OCI-LY1 (cell line): Measurements from ENCODE around the gene GTF3A.

Experiments
- H2AFZ ChIP-seq: fragments of 200-600 bp; sonication (generic), shearing (Covaris generic); 2 replicates; pipeline ENCODE4 v1.6.0; 2014; ENCODE audit warnings: antibody characterized with exemption, mild to moderate bottlenecking, low read length
- H3F3A ChIP-seq: fragments of 200-600 bp; sonication (generic), shearing (Covaris generic); 2 replicates; pipeline ENCODE4 v1.6.0; 2014; ENCODE audit warnings: mild to moderate bottlenecking, antibody characterized with exemption, low read length, moderate library complexity; ENCODE audit not compliant: insufficient read depth
- H3K27ac ChIP-seq: fragments of 200-600 bp; sonication (generic); 2 replicates; pipeline ENCODE4 v1.5.1; 2014; ENCODE audit warnings: low read length, mixed run types, mild to moderate bottlenecking, low read depth; ENCODE audit not compliant: poor library complexity, severe bottlenecking
- H3K27me3 ChIP-seq: fragments of 200-600 bp; sonication (generic); 2 replicates; pipeline ENCODE4 v1.6.0; 2014; ENCODE audit warnings: antibody characterized with exemption, mild to moderate bottlenecking, low read length, moderate library complexity; ENCODE audit not compliant: insufficient read depth
- H3K36me3 ChIP-seq: fragments of 200-600 bp; sonication (generic); 2 replicates; pipeline ENCODE4 v1.6.1; 2014; ENCODE audit warnings: mild to moderate bottlenecking, antibody characterized with exemption, low read length, moderate library complexity, mixed read lengths; ENCODE audit not compliant: insufficient read depth
- H3K4me1 ChIP-seq: fragments of 200-600 bp; sonication (generic); 2 replicates; pipeline ENCODE4 v1.5.1; 2014; ENCODE audit warnings: mild to moderate bottlenecking, low read length, moderate library complexity; ENCODE audit not compliant: insufficient read depth, severe bottlenecking
- H3K4me2 ChIP-seq: fragments of 200-600 bp; sonication (generic), shearing (Covaris generic); 2 replicates; pipeline ENCODE4 v1.6.1; 2014; ENCODE audit warnings: low read length
- H3K4me3 ChIP-seq: fragments of 200-600 bp; sonication (generic); 2 replicates; pipeline ENCODE4 v1.5.1; 2014; ENCODE audit warnings: low read length, low read depth, mild to moderate bottlenecking, mixed read lengths; ENCODE audit not compliant: poor library complexity, severe bottlenecking
- H3K79me2 ChIP-seq: fragments of 200-600 bp; shearing (Covaris generic); 2 replicates; pipeline ENCODE4 v1.6.1; 2016; ENCODE audit warnings: mixed run types, low read length, mixed read lengths; ENCODE audit not compliant: insufficient read depth
- H3K9ac ChIP-seq: fragments of 200-600 bp; sonication (generic), shearing (Covaris generic); 2 replicates; pipeline ENCODE4 v1.6.1; 2014; ENCODE audit warnings: mild to moderate bottlenecking, low read length, mixed read lengths
- H3K9me2 ChIP-seq: fragments of 200-600 bp; sonication (generic), shearing (Covaris generic); 2 replicates; pipeline ENCODE4 v1.6.1; 2014; ENCODE audit warnings: low read depth, mild to moderate bottlenecking, low read length, mixed read lengths
- H3K9me3 ChIP-seq: fragments of 200-600 bp; shearing (Covaris generic); 2 replicates; pipeline ENCODE4 v1.6.1; 2014; ENCODE audit warnings: low read length, mixed read lengths
- H4K20me1 ChIP-seq: fragments of 200-600 bp; sonication (generic), shearing (Covaris generic); 2 replicates; pipeline ENCODE4 v1.6.0; 2016; ENCODE audit warnings: mild to moderate bottlenecking, low read length; ENCODE audit not compliant: insufficient read depth
- CTCF ChIP-seq: fragments of 200-600 bp; sonication (generic), shearing (Covaris generic); IDR thresholded peaks from 2 replicates; pipeline ENCODE4 v1.5.1; 2017; ENCODE audit warnings: mild to moderate bottlenecking, antibody characterized with exemption, low read length, moderate library complexity, mixed read lengths
- EZH2 ChIP-seq: fragments of 200-600 bp; sonication (generic), shearing (Covaris generic); IDR thresholded peaks from 2 replicates; pipeline ENCODE4 v1.8.0; 2017; ENCODE audit warnings: borderline replicate concordance, mixed run types, mild to moderate bottlenecking, antibody characterized with exemption, low read length, moderate library complexity, mixed read lengths

The GTF3A gene

GRCh38 chr13:27401210-27401609 is 23.2 kb upstream of the GTF3A start:
- no peak for TF ChIP-seq EZH2
- TF ChIP-seq CTCF: no peak
- H3K4me2 ChIP-seq: no peak overlapping the region
- H3K27ac ChIP-seq: no peak overlapping the region
- H3K27me3 ChIP-seq: no peaks in the 10 kb centered on the region; the same call in 1 of the 2 replicates
- no peaks in the 10 kb centered on the region for H4K20me1 ChIP-seq
- H3K4me1 ChIP-seq: peaks cover 5% of the 10 kb centered on the region
- no peaks in the 10 kb centered on the region for H3K9me3 ChIP-seq
- no peaks in the 10 kb centered on the region for H3K9me2 ChIP-seq
- no peaks in the 10 kb centered on the region for H3F3A ChIP-seq
- H2AFZ ChIP-seq: no peak overlapping the region
- no peak overlapping the region for H3K9ac ChIP-seq
- no peak overlapping the region for H3K4me3 ChIP-seq
- H3K79me2 ChIP-seq: no peaks in the 10 kb centered on the region
- H3K36me3 ChIP-seq: no peaks in the 10 kb centered on the region

GRCh38 chr13:27403203-27403678 is 21.2 kb upstream of the GTF3A start:
- no peaks in the 10 kb centered on the region for H3K9me3 ChIP-seq
- H3K9ac ChIP-seq: no peak overlapping the region
- TF ChIP-seq CTCF: no peak
- TF ChIP-seq EZH2: no peak
- no peaks in the 10 kb centered on the region; the same call in 1 of the 2 replicates for H3K27me3 ChIP-seq
- H3K4me1 ChIP-seq: peaks cover 5% of the 10 kb centered on the region
- no peak overlapping the region for H2AFZ ChIP-seq
- no peak overlapping the region for H3K4me2 ChIP-seq
- no peaks in the 10 kb centered on the region for H3K79me2 ChIP-seq
- no peak overlapping the region for H3K27ac ChIP-seq
- no peaks in the 10 kb centered on the region for H3K9me2 ChIP-seq
- no peak overlapping the region for H3K4me3 ChIP-seq
- no peaks in the 10 kb centered on the region for H4K20me1 ChIP-seq
- H3K36me3 ChIP-seq: no peaks in the 10 kb centered on the region
- no peaks in the 10 kb centered on the region for H3F3A ChIP-seq

DNA sequence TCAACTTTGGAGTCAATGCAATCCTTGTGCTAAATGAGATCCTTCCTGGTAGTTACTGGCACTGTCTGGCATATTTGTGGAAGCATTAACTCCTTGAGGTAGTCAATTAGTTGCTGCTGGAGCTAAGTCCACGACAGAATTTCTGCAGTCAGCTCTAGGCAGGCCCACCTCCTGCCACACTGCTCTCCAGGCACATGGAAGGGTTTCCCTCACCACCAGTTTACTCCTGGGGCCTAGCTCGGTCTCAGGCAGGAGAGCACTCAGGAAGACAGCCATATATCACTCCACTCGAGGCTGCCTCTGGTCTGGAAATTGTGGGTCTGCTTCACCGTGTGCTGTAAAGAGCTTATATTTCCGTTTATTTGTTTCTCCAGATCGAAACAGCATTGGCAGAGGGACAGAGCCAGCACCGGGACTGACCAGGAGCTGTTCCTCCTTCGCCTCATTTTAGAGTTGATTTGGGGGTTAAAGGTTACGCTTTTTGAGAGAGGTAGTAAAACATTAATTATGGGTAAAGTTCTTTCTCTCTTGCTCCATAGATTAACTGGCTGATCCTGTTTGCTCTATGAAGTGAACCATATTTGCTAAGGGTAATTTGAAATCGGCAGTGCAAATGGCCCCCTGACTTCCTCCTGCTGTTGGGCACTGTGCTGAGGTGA is 20.6 kb upstream of the GTF3A start:
- Histone ChIP-seq H3K9me2 (no peaks in the 10 kb centered on the region), H2AFZ (no peak overlapping the region), H3K4me1 (peaks cover 5% of the 10 kb centered on the region), H4K20me1 (no peaks in the 10 kb centered on the region), H3K4me2 (no peak overlapping the region), H3K27ac (no peak overlapping the region), H3K4me3 (no peak overlapping the region), H3K9me3 (no peaks in the 10 kb centered on the region), H3K79me2 (no peaks in the 10 kb centered on the region), H3K27me3 (no peaks in the 10 kb centered on the region; the same call in 1 of the 2 replicates), H3F3A (no peaks in the 10 kb centered on the region), H3K36me3 (no peaks in the 10 kb centered on the region), H3K9ac (no peak overlapping the region)
- TF ChIP-seq CTCF (no peak), EZH2 (no peak)
